Neural cell (in vitro differentiated cells): ENCODE data around the gene PLXNA3. TPM values are rescaled to one million over a fixed set of nuclear protein-coding genes. Genes with fewer than 3 reads are reported as not detected.

Experiments
- H2AFZ ChIP-seq: fragments of 200-600, 300-800 bp; sonication (generic), shearing (Covaris generic); 2 replicates; pipeline ENCODE4 v1.6.0; 2014; ENCODE audit warnings: low read depth, mild to moderate bottlenecking, antibody characterized with exemption, low read length, moderate library complexity
- H3F3A ChIP-seq: fragments of 200-600 bp; shearing (Covaris generic); 2 replicates; pipeline ENCODE4 v1.6.1; 2016; ENCODE audit warnings: mild to moderate bottlenecking, moderate library complexity, mixed read lengths, antibody characterized with exemption, low read length; ENCODE audit not compliant: insufficient read depth, poor library complexity, severe bottlenecking
- H3K27ac ChIP-seq: fragments of 200-600, 300-800 bp; sonication (generic), shearing (Covaris generic); 2 replicates; pipeline ENCODE4 v1.5.1; 2014; ENCODE audit warnings: mild to moderate bottlenecking, low read length, moderate library complexity
- H3K27me3 ChIP-seq: fragments of 300-800, 200-600 bp; sonication (generic), shearing (Covaris generic); 2 replicates; pipeline ENCODE4 v1.6.0; 2014; ENCODE audit warnings: mild to moderate bottlenecking, low read depth, low read length, moderate library complexity; ENCODE audit not compliant: insufficient read depth
- H3K36me3 ChIP-seq: fragments of 300-800, 200-600 bp; sonication (generic), shearing (Covaris generic); 2 replicates; pipeline ENCODE4 v1.5.1; 2014; ENCODE audit warnings: mild to moderate bottlenecking, antibody characterized with exemption, low read length, moderate library complexity; ENCODE audit not compliant: insufficient read depth
- H3K4me2 ChIP-seq: fragments of 300-800, 200-600 bp; sonication (generic), shearing (Covaris generic); 2 replicates; pipeline ENCODE4 v1.6.0; 2014; ENCODE audit warnings: mild to moderate bottlenecking, low read length
- H3K4me3 ChIP-seq: fragments of 300-800, 200-600 bp; sonication (generic), shearing (Covaris generic); 2 replicates; pipeline ENCODE4 v1.5.1; 2014; ENCODE audit warnings: mild to moderate bottlenecking, low read length, moderate library complexity
- H3K79me2 ChIP-seq: fragments of 200-600 bp; shearing (Covaris generic); replicated peaks from 2 replicates; pipeline ENCODE4 v1.6.0; 2014; ENCODE audit warnings: mild to moderate bottlenecking, low read length, moderate library complexity; ENCODE audit not compliant: insufficient read depth
- H3K9ac ChIP-seq: fragments of 300-800, 200-600 bp; sonication (generic), shearing (Covaris generic); 2 replicates; pipeline ENCODE4 v1.6.1; 2016; ENCODE audit warnings: mild to moderate bottlenecking, low read length, mixed read lengths
- H3K9me2 ChIP-seq: fragments of 200-600 bp; shearing (Covaris generic); 2 replicates; pipeline ENCODE4 v1.6.1; 2016; ENCODE audit warnings: mild to moderate bottlenecking, low read length, mixed read lengths; ENCODE audit not compliant: insufficient read depth
- H3K9me3 ChIP-seq: fragments of 200-600, 300-800 bp; sonication (generic), shearing (Covaris generic); 2 replicates; pipeline ENCODE4 v1.6.1; 2016; ENCODE audit warnings: mild to moderate bottlenecking, mixed run types, low read length, moderate library complexity, mixed read lengths
- H4K20me1 ChIP-seq: fragments of 200-600 bp; shearing (Covaris generic); 2 replicates; pipeline ENCODE4 v1.6.1; 2016; ENCODE audit warnings: mild to moderate bottlenecking, mixed run types; ENCODE audit not compliant: insufficient read depth
- EP300 ChIP-seq: fragments of 450-650 bp; conservative IDR thresholded peaks from 2 replicates; pipeline ENCODE4 v1.6.1; 2014; ENCODE audit warnings: antibody characterized with exemption, mild to moderate bottlenecking, moderate library complexity; ENCODE audit not compliant: poor library complexity, severe bottlenecking
- EZH2 ChIP-seq: fragments of 200-600, 300-800 bp; shearing (Covaris generic), sonication (generic); IDR thresholded peaks from 2 replicates; pipeline ENCODE4 v1.6.1; 2014; ENCODE audit warnings: antibody characterized with exemption, low read length, borderline replicate concordance, mild to moderate bottlenecking; ENCODE audit not compliant: insufficient read depth, poor library complexity, severe bottlenecking
- MXI1 ChIP-seq: fragments of 450-650 bp; conservative IDR thresholded peaks from 2 replicates; pipeline ENCODE4 v1.6.1; 2014; ENCODE audit warnings: antibody characterized with exemption, mild to moderate bottlenecking; ENCODE audit not compliant: poor library complexity, severe bottlenecking
- POLR2AphosphoS5 ChIP-seq: IDR thresholded peaks from 2 replicates; pipeline ENCODE4 v1.6.1; 2012
- RAD21 ChIP-seq: fragments of 450-650 bp; conservative IDR thresholded peaks from 2 replicates; pipeline ENCODE4 v1.6.1; 2014; ENCODE audit warnings: antibody characterized with exemption, mild to moderate bottlenecking, moderate library complexity
- SMC3 ChIP-seq: fragments of 450-650 bp; conservative IDR thresholded peaks from 2 replicates; pipeline ENCODE4 v1.6.1; 2014; ENCODE audit warnings: antibody characterized with exemption, mild to moderate bottlenecking, moderate library complexity; ENCODE audit not compliant: poor library complexity
- TAF1 ChIP-seq: IDR thresholded peaks from 2 replicates; pipeline ENCODE4 v1.6.1; 2012; ENCODE audit warnings: low read depth
- polyA plus RNA-seq: library from polyadenylated mRNA; depleted of rRNA; stranded (reverse); fragments of >200 nt; gene quantifications from 2 replicates; pipeline ENCODE4 v1.2.3, GENCODE V29; 2014
- TF ChIP-seq, protein P1 (sequence below): fragments of 450-650 bp; IDR thresholded peaks from 2 replicates; pipeline ENCODE4 v1.5.1; 2014; ENCODE audit warnings: antibody characterized with exemption, mild to moderate bottlenecking, moderate library complexity; ENCODE audit not compliant: poor library complexity, severe bottlenecking
- TF ChIP-seq, protein P2 (sequence below): IDR thresholded peaks from 2 replicates; pipeline ENCODE4 v1.6.1; 2012; ENCODE audit warnings: borderline replicate concordance

The PLXNA3 gene
- polyA plus RNA-seq, 1 donor from 2014 or later: 17.2 TPM

- no peak overlapping the region for H3K4me3 ChIP-seq
- no peak for TF ChIP-seq EZH2
- TF ChIP-seq RAD21: no peak
- TF ChIP-seq POLR2AphosphoS5: no peak
- TF ChIP-seq, protein P1, sequence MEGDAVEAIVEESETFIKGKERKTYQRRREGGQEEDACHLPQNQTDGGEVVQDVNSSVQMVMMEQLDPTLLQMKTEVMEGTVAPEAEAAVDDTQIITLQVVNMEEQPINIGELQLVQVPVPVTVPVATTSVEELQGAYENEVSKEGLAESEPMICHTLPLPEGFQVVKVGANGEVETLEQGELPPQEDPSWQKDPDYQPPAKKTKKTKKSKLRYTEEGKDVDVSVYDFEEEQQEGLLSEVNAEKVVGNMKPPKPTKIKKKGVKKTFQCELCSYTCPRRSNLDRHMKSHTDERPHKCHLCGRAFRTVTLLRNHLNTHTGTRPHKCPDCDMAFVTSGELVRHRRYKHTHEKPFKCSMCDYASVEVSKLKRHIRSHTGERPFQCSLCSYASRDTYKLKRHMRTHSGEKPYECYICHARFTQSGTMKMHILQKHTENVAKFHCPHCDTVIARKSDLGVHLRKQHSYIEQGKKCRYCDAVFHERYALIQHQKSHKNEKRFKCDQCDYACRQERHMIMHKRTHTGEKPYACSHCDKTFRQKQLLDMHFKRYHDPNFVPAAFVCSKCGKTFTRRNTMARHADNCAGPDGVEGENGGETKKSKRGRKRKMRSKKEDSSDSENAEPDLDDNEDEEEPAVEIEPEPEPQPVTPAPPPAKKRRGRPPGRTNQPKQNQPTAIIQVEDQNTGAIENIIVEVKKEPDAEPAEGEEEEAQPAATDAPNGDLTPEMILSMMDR: no peak
- no peak for TF ChIP-seq SMC3
- no peak for TF ChIP-seq MXI1
- TF ChIP-seq EP300: no peak
- no peak for TF ChIP-seq TAF1
- TF ChIP-seq, protein P2, sequence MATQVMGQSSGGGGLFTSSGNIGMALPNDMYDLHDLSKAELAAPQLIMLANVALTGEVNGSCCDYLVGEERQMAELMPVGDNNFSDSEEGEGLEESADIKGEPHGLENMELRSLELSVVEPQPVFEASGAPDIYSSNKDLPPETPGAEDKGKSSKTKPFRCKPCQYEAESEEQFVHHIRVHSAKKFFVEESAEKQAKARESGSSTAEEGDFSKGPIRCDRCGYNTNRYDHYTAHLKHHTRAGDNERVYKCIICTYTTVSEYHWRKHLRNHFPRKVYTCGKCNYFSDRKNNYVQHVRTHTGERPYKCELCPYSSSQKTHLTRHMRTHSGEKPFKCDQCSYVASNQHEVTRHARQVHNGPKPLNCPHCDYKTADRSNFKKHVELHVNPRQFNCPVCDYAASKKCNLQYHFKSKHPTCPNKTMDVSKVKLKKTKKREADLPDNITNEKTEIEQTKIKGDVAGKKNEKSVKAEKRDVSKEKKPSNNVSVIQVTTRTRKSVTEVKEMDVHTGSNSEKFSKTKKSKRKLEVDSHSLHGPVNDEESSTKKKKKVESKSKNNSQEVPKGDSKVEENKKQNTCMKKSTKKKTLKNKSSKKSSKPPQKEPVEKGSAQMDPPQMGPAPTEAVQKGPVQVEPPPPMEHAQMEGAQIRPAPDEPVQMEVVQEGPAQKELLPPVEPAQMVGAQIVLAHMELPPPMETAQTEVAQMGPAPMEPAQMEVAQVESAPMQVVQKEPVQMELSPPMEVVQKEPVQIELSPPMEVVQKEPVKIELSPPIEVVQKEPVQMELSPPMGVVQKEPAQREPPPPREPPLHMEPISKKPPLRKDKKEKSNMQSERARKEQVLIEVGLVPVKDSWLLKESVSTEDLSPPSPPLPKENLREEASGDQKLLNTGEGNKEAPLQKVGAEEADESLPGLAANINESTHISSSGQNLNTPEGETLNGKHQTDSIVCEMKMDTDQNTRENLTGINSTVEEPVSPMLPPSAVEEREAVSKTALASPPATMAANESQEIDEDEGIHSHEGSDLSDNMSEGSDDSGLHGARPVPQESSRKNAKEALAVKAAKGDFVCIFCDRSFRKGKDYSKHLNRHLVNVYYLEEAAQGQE: no peak
- H3K36me3 ChIP-seq: no peaks in the 10 kb centered on the region
- H3F3A ChIP-seq: no peaks in the 10 kb centered on the region
- peaks cover 21% of the 10 kb centered on the region for H3K79me2 ChIP-seq
- H4K20me1 ChIP-seq: no peaks in the 10 kb centered on the region
- no peak overlapping the region for H3K4me2 ChIP-seq
- no peak overlapping the region for H3K27ac ChIP-seq
- H3K9me2 ChIP-seq: no peaks in the 10 kb centered on the region
- no peaks in the 10 kb centered on the region for H3K9me3 ChIP-seq
- H3K27me3 ChIP-seq: no peaks in the 10 kb centered on the region
- no peak overlapping the region for H3K9ac ChIP-seq
- H2AFZ ChIP-seq: no peak overlapping the region
Observed at GRCh38 chrX:154434394-154435168, 23.5 kb upstream of the PLXNA3 start.

GRCh38 chrX:154435171-154435733 lies 22.8 kb upstream of the PLXNA3 start:
- Histone ChIP-seq H3K79me2 (peaks cover 20% of the 10 kb centered on the region), H4K20me1 (no peaks in the 10 kb centered on the region), H2AFZ (no peak overlapping the region), H3K27ac (peak overlapping the region; percentile 85), H3K4me2 (no peak overlapping the region), H3K9me3 (no peaks in the 10 kb centered on the region), H3F3A (no peaks in the 10 kb centered on the region), H3K4me3 (no peak overlapping the region), H3K9me2 (no peaks in the 10 kb centered on the region), H3K36me3 (no peaks in the 10 kb centered on the region), H3K27me3 (no peaks in the 10 kb centered on the region), H3K9ac (no peak overlapping the region)
- TF ChIP-seq POLR2AphosphoS5: no peak
- TF ChIP-seq, protein P2: no peak
- no peak for TF ChIP-seq EZH2
- no peak for TF ChIP-seq MXI1
- no peak for TF ChIP-seq SMC3
- no peak for TF ChIP-seq TAF1
- TF ChIP-seq, protein P1: no peak
